GM19463 (cell line): ENCODE measurements around the gene MAN1C1.
"Not testable (repeated sequence)": the region's sequence is repeated elsewhere in the genome, so short reads cannot be mapped to it uniquely, and the experiment has no call there.

Experiments
- ATAC-seq: cut with Tn5 transposase; IDR thresholded peaks from one replicate; pipeline ENCODE4 v1.9.1; 2021; ENCODE audit warnings: mild to moderate bottlenecking, moderate library complexity; ENCODE audit not compliant: unreplicated experiment

The MAN1C1 gene

DNA sequence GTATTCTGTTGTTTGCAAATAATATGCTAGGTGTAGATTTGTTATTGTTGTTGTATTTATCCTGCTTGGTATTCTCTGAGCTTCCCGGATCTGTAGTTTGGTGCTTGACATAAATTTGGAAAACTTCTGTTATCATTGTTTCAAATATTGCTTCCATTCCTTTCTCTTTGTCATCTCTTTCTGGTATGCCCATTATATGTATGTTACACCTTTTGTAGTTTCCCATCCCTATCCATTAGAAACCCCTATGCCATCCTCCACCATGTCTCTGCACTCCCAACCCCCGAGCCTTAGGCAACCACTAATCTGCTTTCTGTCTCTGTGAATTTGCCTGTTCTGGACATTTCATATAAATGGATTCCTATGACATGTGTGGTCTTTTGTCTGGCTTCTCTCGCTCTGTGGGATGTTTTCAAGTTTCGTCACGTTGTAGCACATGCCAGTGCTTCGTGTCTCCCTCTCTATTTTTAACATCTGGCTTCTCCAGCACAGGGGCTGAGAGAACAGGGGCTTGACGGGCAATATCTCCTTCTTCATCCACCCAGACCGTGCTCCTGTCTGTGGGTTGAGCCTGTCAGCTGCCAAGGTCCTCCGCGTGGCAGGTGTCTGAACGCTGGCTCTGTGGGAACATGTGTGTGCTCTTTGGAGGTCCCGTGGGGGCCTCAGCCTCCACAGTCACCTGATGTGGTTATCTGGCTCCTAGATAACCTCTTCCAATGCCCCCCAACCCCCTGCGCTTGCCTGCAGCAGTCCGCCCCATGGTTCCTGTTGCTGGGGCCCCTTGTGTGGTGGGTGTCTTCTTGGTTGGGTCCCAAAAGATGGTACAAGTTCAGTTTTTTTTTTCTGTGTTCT is 32.8 kb upstream of the MAN1C1 start:
- ATAC-seq: no peak

DNA sequence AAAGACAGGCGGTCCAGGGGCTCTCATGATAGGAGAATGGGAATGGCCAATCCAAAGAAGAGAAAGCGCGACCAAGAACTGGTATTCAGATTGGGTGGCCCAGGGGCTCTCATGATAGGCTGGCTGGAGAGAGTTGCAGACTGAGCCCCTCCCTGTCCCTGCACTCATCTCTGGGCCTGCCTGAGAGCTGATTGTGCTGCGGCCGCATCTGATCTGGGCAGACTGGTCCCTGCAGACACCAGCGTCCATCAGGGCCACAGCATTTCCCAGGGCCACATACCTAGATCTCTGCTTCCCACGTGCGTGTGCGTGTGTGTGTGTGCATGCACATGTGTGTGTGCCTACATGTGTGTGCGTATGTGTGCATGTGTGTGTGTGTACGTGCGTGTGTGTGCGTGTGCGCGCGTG is 30.4 kb upstream of the MAN1C1 start:
- ATAC-seq: no peak

DNA sequence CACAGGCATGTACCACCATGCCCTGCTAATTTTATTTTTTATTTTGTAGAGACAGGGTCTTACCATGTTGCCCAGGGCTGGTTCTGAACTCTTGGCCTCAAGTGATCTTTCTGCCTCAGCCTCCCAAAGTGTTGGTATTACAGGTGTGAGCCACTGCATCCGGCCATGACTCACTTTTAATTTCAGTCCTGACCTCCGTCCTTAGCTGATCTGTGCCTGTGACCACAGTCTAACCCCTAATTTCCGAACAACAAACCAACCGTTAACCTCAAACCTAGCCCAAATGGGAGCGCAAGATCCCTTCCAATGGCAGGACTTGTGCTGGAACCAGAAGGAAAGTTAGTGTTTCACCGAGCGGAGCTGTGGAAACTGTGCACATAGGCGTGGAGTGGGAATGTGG is 29.3 kb upstream of the MAN1C1 start:
- ATAC-seq: peak; percentile 60

GRCh38 chr1:25588224-25588623 is 28.4 kb upstream of the MAN1C1 start:
- not testable (repeated sequence) for ATAC-seq

- ATAC-seq: not testable (repeated sequence)
Measured at GRCh38 chr1:25588786-25589185, 27.8 kb upstream of the MAN1C1 start.

DNA sequence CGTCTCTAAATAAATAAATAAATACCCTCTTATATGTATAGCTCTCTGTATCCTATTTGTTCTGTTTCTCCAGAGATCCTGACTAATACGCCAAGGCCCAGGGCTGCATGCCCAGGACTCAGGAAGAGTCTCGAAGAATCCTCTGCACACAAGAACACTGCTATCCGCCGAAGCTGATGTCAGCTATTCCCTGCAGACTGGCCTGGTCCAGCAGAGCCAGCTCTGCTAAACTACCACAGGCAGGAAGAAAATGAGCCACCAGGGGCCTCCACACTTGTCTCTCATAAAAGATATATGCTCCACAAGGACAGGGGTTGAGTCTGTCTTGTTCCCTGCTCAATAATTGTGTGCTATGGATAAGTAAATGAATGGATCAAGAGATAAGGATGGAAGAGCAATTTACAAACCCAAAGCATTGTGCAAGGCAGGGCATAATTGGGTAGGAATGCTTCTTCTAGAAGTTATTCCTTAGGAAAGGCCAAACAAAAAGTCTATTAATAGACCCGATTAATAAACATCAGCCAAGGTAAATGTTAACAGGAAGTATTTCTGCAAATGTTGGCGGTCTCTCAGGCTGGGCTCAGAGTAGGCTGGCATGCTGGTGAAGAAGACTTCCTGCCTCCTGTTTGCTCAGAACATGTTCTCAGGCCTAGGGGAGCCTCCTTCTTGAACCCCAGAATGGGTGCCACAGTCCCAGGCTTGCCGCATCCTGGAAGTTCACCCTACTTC is 26.3 kb upstream of the MAN1C1 start:
- no peak for ATAC-seq

DNA sequence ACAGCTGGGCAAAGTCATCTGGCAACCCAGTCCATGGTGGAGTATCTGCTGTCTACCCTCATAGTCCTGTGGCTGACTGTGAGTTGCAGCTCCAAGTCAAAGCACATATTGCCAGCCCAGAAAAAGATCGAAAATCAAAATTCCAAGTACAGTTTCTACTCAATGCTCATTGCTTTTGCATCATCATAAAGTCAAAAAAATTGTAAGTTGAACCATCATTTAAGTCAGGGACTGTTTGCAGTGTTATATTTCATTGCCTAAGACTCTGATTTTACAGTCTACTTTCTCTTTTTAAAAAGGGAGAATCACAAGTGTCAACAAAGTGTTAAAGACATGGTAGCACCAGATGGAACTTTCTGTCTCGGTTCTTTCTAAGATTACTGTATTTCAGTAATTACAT is 22.7 kb upstream of the MAN1C1 start:
- no peak for ATAC-seq

DNA sequence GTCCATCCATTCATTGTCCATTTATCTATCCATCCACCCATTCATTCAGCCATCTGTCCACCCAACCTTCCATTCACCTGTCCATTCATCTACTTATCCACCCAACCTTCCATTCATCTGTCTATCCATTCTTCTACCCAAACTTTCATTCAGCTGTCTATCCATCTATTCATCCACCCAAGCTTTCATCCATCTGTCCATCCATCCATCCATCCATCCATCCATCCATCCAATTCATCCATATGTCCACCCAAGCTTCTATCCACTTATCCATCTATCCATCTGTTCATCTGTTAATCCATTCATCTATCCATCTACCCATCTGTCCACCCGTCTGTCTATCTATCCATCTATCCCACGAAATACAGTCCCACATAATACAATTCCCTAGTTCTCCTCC is 21.6 kb upstream of the MAN1C1 start:
- no peak for ATAC-seq

DNA sequence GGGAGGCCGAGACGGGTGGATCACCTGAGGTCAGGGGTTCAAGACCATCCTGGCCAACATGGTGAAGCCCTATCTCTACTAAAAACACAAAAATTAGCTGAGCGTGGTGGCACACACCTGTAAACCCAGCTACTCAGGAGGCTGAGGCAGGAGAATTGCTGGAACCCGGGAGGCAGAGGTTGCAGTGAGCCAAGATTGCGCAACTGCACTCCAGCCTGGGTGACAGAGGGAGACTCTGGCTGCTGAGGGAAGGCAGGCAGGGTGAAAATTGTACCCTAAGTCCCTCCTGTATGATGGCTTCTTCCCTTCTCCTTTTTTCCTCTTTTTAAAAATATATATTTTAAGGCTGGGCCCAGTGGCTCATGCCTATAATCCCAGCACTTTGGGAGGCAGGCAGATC is 19.9 kb upstream of the MAN1C1 start:
- ATAC-seq: not testable (repeated sequence)

DNA sequence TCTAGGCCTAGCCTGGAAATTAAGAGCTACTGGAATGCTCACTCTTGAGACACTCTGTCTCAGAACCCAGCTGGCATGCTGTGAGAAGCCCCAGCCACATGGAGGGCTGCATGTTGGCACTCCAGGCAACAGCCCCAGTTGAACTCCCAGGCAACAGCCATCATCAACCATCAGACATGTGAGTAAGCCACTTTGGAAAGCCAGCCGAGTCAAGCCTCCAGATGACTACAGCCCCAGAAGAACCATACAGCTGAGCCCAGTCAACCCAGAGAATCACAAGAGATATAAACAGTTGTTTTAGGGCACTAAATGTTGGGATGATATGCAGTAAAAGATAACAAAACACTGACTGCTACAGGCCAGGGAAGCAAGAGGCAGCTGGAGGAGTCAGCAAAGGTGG is 17.7 kb upstream of the MAN1C1 start:
- ATAC-seq: no peak

- no peak for ATAC-seq
Measured at GRCh38 chr1:25599969-25600610, 16.5 kb upstream of the MAN1C1 start.

GRCh38 chr1:25600971-25601699 is 15.5 kb upstream of the MAN1C1 start:
- not testable (repeated sequence) for ATAC-seq

GRCh38 chr1:25603779-25604538 is 12.6 kb upstream of the MAN1C1 start:
- not testable (repeated sequence) for ATAC-seq

DNA sequence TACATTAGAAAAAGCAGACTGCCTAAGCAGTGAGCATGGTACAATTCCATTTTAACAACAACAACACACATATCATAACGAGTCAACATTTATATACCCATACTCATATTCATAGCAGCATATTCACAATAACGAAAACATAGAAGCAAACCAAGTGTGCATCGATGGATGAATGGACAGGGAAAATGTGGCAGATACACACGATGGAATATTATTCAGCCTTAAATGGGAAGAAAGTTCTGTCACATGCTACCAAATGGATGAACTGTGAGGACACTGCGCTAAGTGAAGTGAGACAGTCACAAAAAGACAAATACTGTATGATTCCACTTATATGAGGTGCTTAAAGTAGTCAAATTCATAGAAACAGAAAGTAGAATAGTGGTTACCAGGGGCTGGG is 9.5 kb upstream of the MAN1C1 start:
- no peak for ATAC-seq

DNA sequence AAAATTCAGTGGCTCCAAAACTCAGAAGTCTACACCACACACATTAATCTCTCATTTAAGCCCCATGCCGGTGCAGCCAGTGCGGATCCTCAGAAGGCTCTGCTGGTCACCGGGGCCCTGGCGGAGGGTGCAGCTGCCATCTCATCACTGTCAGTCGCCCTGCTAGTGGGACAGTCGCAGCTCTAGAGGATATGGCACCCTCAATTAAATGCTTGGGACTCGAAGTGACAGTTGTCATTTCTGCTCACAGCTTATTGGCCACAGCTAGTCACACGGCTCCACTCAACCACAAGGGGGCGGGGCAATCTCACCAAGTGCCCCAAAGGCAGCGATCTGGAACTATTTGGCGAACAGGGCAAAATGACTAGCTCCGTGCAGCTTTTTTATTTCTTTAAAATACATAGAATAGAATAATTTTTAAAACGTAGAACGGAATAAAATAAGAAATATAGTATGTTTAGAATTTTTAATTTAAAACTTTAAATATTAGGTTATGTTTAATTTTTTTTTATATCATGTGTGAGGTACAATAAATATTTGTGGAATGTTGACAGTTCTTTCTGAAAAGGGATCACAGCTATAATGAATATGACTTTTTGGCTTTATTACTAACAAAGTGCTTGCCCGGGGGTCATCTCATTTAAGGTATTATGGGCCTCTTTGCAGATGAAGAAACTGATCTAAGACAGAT is 8.0 kb upstream of the MAN1C1 start:
- ATAC-seq: peak; percentile 85

- no peak for ATAC-seq
Measured at GRCh38 chr1:25609921-25610320, 6.7 kb upstream of the MAN1C1 start.

- no peak for ATAC-seq
Measured at GRCh38 chr1:25610822-25611630, 5.6 kb upstream of the MAN1C1 start.

GRCh38 chr1:25611843-25612242 is 4.7 kb upstream of the MAN1C1 start:
- no peak for ATAC-seq

DNA sequence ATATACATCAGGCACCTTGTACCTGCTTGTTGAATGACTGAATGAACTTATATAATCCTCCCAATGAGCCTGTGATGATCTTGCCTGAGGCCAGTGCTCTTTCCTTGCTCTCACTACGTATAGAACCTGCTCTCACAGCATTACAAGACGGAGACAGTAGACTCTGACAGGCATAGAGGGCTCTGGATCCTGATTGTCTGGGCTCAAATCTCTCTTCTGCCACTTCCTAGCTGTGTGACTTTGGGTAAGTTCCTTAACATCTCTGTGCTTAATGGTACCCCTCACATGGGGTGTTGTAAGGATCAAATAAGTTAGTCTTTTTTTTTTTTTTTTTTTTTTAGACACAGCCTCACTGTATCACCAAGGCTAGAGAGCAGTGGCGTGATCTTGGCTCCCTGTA is 4.2 kb upstream of the MAN1C1 start:
- ATAC-seq: no peak
